ENCODE results near the gene TCF7L2.

DNA sequence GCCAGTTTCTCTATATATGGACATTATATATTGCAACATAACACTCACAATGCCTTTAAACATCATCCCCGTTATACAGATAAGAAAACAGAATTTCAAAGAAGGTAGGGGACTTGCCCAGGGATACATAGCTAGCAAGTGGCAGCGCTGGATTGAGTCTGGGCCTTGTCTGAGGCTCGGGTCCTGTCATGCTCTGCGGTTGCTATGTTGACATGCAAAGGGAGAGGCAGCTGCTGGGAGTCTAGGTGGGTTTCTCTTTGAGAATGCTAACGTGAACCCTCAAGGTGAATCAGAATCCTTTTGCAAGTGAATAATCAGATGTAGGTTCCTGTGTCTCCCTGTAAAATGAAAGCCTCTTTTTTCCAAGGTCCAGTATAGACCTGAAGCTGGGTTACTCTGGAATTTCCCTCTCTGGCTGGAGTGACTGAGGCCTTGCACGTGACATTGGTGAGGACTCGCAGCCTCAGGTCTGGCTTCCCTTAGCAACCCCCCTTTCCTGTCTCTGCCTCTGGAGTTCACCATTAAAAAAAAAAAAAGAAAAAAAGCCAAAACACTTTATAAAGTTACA, 38.9 kb downstream of the TCF7L2 start:
- TF ChIP-seq, protein P1, sequence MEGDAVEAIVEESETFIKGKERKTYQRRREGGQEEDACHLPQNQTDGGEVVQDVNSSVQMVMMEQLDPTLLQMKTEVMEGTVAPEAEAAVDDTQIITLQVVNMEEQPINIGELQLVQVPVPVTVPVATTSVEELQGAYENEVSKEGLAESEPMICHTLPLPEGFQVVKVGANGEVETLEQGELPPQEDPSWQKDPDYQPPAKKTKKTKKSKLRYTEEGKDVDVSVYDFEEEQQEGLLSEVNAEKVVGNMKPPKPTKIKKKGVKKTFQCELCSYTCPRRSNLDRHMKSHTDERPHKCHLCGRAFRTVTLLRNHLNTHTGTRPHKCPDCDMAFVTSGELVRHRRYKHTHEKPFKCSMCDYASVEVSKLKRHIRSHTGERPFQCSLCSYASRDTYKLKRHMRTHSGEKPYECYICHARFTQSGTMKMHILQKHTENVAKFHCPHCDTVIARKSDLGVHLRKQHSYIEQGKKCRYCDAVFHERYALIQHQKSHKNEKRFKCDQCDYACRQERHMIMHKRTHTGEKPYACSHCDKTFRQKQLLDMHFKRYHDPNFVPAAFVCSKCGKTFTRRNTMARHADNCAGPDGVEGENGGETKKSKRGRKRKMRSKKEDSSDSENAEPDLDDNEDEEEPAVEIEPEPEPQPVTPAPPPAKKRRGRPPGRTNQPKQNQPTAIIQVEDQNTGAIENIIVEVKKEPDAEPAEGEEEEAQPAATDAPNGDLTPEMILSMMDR (IDR thresholded peaks at IDR 0.05): no peak
- no peak for TF ChIP-seq POLR2A (IDR thresholded peaks at IDR 0.05)
